GM20000 (cell line): ENCODE measurements around the gene SIRPA.

Experiments used
- DNase-seq: peaks from one replicate; pipeline ENCODE4 v3.0.0; 2012; ENCODE audit warnings: low spot score
- CTCF ChIP-seq: IDR thresholded peaks from 2 replicates; pipeline ENCODE4 v1.5.1; 2012; ENCODE audit warnings: mild to moderate bottlenecking, control low read depth; ENCODE audit errors: extremely low read depth, missing control alignments

SIRPA gene

GRCh38 chr20:1875762-1876161, 19.4 kb upstream of the SIRPA start:
- no peak for TF ChIP-seq CTCF
- no peak for DNase-seq

DNA sequence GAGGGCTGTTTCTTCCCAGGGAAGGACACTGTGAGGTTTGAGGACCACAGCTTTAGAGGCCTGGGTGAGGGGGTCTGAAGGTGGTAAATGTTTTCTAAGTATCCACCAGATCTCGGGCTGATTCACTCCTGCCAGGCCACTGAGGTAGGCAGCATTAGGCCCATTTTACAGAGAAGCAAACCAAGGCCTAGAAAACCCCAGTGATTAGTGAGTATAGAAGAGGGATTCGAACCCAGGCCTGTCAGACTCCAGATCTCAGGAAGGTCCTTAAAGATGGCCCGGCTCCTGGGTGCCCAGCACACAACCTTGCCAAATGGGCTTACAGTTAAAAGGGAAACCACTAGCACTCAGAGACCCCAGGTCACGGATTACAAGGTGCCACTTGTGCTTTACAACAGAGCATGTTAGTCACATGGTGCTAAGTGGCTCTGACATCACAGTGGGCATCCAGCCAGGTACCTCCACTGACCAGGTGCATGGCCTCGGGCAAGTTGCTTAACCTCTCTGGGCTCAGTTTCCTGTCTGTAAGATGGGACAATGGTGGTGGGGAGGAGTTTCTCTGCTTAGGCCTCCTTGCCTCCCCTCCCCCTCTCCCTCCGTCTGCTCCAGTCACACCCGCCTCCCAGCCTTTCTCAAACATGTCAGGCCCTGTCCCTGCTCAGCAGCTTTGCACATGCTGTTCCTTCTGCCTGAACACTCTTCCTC, 18.8 kb upstream of the SIRPA start:
- no peak for TF ChIP-seq CTCF
- DNase-seq: no peak

DNA sequence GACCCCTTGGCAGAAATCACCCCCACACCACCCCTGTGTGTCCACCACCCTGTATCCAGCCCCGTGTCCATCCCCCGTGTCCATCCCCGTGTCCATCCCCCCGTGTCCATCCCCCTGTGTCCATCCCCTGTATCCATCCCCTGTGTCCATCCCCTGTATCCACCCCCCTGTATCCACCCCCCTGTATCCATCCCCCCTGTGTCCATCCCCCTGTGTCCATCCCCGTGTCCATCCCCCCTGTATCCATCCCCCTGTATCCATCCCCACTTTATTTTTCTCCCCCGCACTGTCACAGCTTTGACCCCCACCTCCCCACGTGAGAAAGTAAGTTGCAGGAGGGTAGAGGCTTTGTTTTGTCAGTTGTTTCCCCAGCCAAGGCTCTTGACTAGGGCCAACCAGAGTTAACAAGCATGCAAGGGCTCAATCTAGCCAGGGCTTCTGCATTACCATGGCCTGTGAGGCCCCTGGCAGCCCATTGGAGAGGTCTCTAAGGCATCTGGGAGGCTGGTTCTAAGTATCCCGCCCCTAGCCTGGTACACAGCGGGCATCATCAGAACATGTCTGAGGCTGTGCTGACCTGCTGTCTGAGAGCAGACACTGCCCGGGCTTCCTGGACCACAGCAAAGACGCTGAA, 18.1 kb upstream of the SIRPA start:
- TF ChIP-seq CTCF: no peak
- DNase-seq: peak; percentile 80

- DNase-seq: no peak
- no peak for TF ChIP-seq CTCF
Observed at GRCh38 chr20:1877609-1878200, 17.5 kb upstream of the SIRPA start.

GRCh38 chr20:1879369-1879768, 15.8 kb upstream of the SIRPA start:
- TF ChIP-seq CTCF: no peak
- DNase-seq: no peak

DNA sequence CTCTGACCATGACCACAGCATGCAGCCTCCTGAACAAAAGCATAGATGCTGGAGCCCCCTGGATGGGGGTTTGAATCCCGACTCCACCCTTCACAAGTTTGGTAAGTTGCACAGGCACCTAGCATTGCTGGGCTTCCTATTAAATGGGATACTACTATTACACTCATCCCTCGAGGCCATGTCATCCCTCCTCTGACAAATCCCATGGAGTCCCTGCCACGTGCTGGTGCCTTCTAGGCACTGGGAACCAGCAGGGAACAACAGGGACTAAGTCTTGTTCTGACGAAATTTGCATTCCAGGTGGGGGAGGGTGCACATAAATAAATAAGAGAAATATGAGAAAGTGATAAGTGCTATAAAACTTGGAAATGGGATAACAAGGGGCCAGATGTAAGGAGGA, 15.3 kb upstream of the SIRPA start:
- DNase-seq: no peak
- TF ChIP-seq CTCF: no peak

DNA sequence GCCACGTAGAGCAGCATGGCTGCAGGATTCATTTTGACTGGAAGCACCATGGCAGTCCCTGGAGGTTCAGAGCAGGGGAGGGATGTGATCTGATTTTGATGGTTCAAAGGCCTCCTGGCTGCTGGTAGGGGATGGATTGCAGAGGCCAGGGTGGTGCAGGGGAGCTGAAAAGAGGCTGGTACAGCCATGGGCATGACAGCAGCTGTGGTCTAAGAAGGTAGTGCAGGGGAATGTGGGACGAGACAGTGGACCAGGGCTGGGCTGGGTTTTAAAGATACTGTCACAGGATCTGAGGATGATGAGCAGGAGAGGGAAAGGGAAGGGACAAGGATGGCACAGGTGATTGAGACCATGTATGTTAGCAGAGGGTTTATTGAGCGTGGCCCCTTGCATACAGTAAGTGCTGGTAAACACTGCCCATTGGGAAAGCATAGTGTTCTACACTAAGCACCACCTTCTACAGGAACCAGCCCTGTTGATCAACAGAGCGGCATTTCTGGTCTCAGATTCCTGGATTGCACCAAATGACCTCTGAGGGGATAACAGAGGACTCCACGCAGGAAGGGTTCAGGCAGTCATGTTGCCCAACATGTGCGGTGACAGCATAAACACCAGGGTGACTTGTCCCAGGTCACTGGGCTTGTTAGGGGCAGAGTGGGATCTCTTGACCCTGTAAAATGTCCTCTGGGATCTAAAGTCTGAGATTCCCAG, 14.5 kb upstream of the SIRPA start:
- no peak for DNase-seq
- no peak for TF ChIP-seq CTCF
